CD4-positive, alpha-beta T cell treated with Interleukin-12 subunit alpha and Interleukin-12 subunit beta, for 1 hour (primary cell): ENCODE data around the gene CFAP100.
A peak's percentile ranks its signal among the peaks of the same experiment; 100 is the strongest.

Experiments used
- DNase-seq: peaks from one replicate; pipeline ENCODE4 v3.0.0-alpha.2; 2020

CFAP100 gene

GRCh38 chr3:126466886-126467610 is 72.3 kb downstream of the CFAP100 start:
- DNase-seq = no peak

- DNase-seq = no peak
Observed at GRCh38 chr3:126467611-126467955, 72.9 kb downstream of the CFAP100 start.

- no peak for DNase-seq
Observed at GRCh38 chr3:126468028-126468891, 73.6 kb downstream of the CFAP100 start.

GRCh38 chr3:126469479-126469878 is 74.8 kb downstream of the CFAP100 start:
- DNase-seq = no peak

- peak; percentile 22 for DNase-seq
Observed at GRCh38 chr3:126472277-126473006, 77.7 kb downstream of the CFAP100 start.

GRCh38 chr3:126473292-126474168 is 78.8 kb downstream of the CFAP100 start:
- DNase-seq = peak; percentile 6

GRCh38 chr3:126474498-126475412 is 80.0 kb downstream of the CFAP100 start:
- DNase-seq = peak; percentile 30

GRCh38 chr3:126475413-126476114 is 80.9 kb downstream of the CFAP100 start, which contains the start of gene ZXDC:
TSS of gene ZXDC (minus strand) at chr3:126475891. CDS start at chr3:126475865, 26 bp downstream.
- DNase-seq = peak; percentile 95

GRCh38 chr3:126476166-126477060 is 81.7 kb downstream of the CFAP100 start:
- no peak for DNase-seq

- DNase-seq = no peak
Observed at GRCh38 chr3:126477061-126477380, 82.3 kb downstream of the CFAP100 start.

- DNase-seq = no peak
Observed at GRCh38 chr3:126478581-126479310, 84.0 kb downstream of the CFAP100 start.

GRCh38 chr3:126479642-126480041 is 84.9 kb downstream of the CFAP100 start:
- no peak for DNase-seq

- DNase-seq = no peak
Observed at GRCh38 chr3:126480206-126480605, 85.5 kb downstream of the CFAP100 start.

- no peak for DNase-seq
Observed at GRCh38 chr3:126480861-126481260, 86.2 kb downstream of the CFAP100 start.

- no peak for DNase-seq
Observed at GRCh38 chr3:126481808-126482502, 87.2 kb downstream of the CFAP100 start.

- no peak for DNase-seq
Observed at GRCh38 chr3:126482503-126483255, 88.0 kb downstream of the CFAP100 start.

GRCh38 chr3:126483321-126483761 is 88.6 kb downstream of the CFAP100 start:
- no peak for DNase-seq
